Karpas-422 (cell line): ENCODE results near the gene ZBTB9. TPM values are rescaled to one million over a fixed set of nuclear protein-coding genes. Genes with fewer than 3 reads are reported as not detected.

ENCODE experiments used
- DNase-seq: peaks from one replicate; pipeline ENCODE4 v3.0.0-alpha.2; 2015
- H2AFZ ChIP-seq: fragments of 200-600 bp; sonication (generic); 2 replicates; pipeline ENCODE4 v1.6.1; 2014; ENCODE audit warnings: antibody characterized with exemption, low read length, mixed read lengths
- H3K27ac ChIP-seq: fragments of 200-600 bp; sonication (generic); 2 replicates; pipeline ENCODE4 v1.5.1; 2014; ENCODE audit warnings: mild to moderate bottlenecking, low read length, moderate library complexity
- H3K27me3 ChIP-seq: fragments of 200-600 bp; sonication (generic); 2 replicates; pipeline ENCODE4 v1.6.1; 2014; ENCODE audit warnings: low read length, mixed read lengths
- H3K36me3 ChIP-seq: fragments of 200-600 bp; sonication (generic); 2 replicates; pipeline ENCODE4 v1.6.1; 2014; ENCODE audit warnings: low read length, mixed read lengths; ENCODE audit not compliant: insufficient read depth
- H3K4me1 ChIP-seq: fragments of 200-600 bp; sonication (generic); 2 replicates; pipeline ENCODE4 v1.6.1; 2014; ENCODE audit warnings: mild to moderate bottlenecking, low read length, mixed read lengths
- H3K4me2 ChIP-seq: fragments of 200-600 bp; sonication (generic); 2 replicates; pipeline ENCODE4 v1.6.1; 2014; ENCODE audit warnings: low read length, low read depth, mild to moderate bottlenecking; ENCODE audit not compliant: poor library complexity, severe bottlenecking
- H3K4me3 ChIP-seq: fragments of 200-600 bp; sonication (generic); 2 replicates; pipeline ENCODE4 v1.5.1; 2014; ENCODE audit warnings: mild to moderate bottlenecking, antibody characterized with exemption, low read length, mixed read lengths
- H3K79me2 ChIP-seq: fragments of 200-600 bp; sonication (generic); 2 replicates; pipeline ENCODE4 v1.6.1; 2014; ENCODE audit warnings: mild to moderate bottlenecking, low read length, mixed read lengths
- H3K9ac ChIP-seq: fragments of 200-600 bp; sonication (generic); 2 replicates; pipeline ENCODE4 v1.6.0; 2014; ENCODE audit warnings: low read length
- H3K9me2 ChIP-seq: fragments of 200-600 bp; sonication (generic), shearing (Covaris generic); replicated peaks from 2 replicates; pipeline ENCODE4 v1.6.0; 2014; ENCODE audit warnings: mild to moderate bottlenecking, low read length, moderate library complexity; ENCODE audit not compliant: insufficient read depth
- H3K9me3 ChIP-seq: fragments of 300-700, 200-600 bp; sonication (generic); 2 replicates; pipeline ENCODE4 v1.6.1; 2014; ENCODE audit warnings: low read length, mixed read lengths
- H4K20me1 ChIP-seq: fragments of 200-600 bp; sonication (generic); 2 replicates; pipeline ENCODE4 v1.6.1; 2014; ENCODE audit warnings: mild to moderate bottlenecking, antibody characterized with exemption, low read length, low read depth; ENCODE audit not compliant: insufficient read depth
- total RNA-seq: library from RNA; depleted of rRNA; stranded (reverse); fragments of >200 nt; shearing (Covaris generic); gene quantifications from 2 replicates; pipeline ENCODE4 v1.2.3, GENCODE V29; 2014; ENCODE audit warnings: low replicate concordance

The ZBTB9 gene
- total RNA-seq, 1 experiment from 2014 or later: 5.1 TPM

- peak within 1 kb of the TSS; percentile 74 for H3K27ac ChIP-seq
- no peaks in the 10 kb centered on the region for H4K20me1 ChIP-seq
- no peaks in the 10 kb centered on the region for H3K9me2 ChIP-seq
- H3K4me1 ChIP-seq: peaks cover 44% of the 10 kb centered on the region
- H3K4me2 ChIP-seq: peak within 1 kb of the TSS; percentile 84
- H3K9ac ChIP-seq: peak within 1 kb of the TSS; percentile 82
- H3K9me3 ChIP-seq: no peaks in the 10 kb centered on the region
- peaks cover 16% of the 10 kb centered on the region; the same call in 1 of the 2 replicates for H3K36me3 ChIP-seq
- H3K79me2 ChIP-seq: peaks cover 19% of the 10 kb centered on the region
- peak within 1 kb of the TSS; percentile 82; the same call in 1 of the 2 replicates for H2AFZ ChIP-seq
- H3K4me3 ChIP-seq: peak within 1 kb of the TSS; percentile 83
- peak; percentile 56 for DNase-seq
- H3K27me3 ChIP-seq: no peaks in the 10 kb centered on the region
These were observed 43.4 kb upstream of the ZBTB9 start, which contains the start of gene PHF1 for GRCh38 chr6:33410711-33411631. TSS of gene PHF1 (plus strand) at chr6:33411014. CDS start at chr6:33412264, 1,250 bp downstream.

GRCh38 chr6:33411632-33412005 is 42.8 kb upstream of the ZBTB9 start:
- Histone ChIP-seq H3K27me3 (no peaks in the 10 kb centered on the region), H3K79me2 (peaks cover 26% of the 10 kb centered on the region), H3K9me3 (no peaks in the 10 kb centered on the region), H2AFZ (no peak overlapping the region), H3K4me1 (peaks cover 50% of the 10 kb centered on the region), H3K27ac (peak overlapping the region; percentile 34), H3K9me2 (no peaks in the 10 kb centered on the region), H3K4me2 (peak overlapping the region; percentile 84), H4K20me1 (no peaks in the 10 kb centered on the region), H3K9ac (peak overlapping the region; percentile 82), H3K36me3 (peaks cover 10% of the 10 kb centered on the region; the same call in 1 of the 2 replicates), H3K4me3 (peak overlapping the region; percentile 83)
- DNase-seq: peak; percentile 42

- Histone ChIP-seq H3K27ac (no peak overlapping the region), H3K4me1 (peaks cover 58% of the 10 kb centered on the region), H4K20me1 (no peaks in the 10 kb centered on the region), H3K4me2 (peak overlapping the region; percentile 84), H3K79me2 (peaks cover 33% of the 10 kb centered on the region), H3K9ac (0 out of 2 replicates have a peak overlapping the region, but pooled peaks have one; percentile 35), H3K36me3 (peaks cover 7% of the 10 kb centered on the region; the same call in 1 of the 2 replicates), H3K9me2 (no peaks in the 10 kb centered on the region), H3K27me3 (no peaks in the 10 kb centered on the region), H3K4me3 (no peak overlapping the region), H2AFZ (no peak overlapping the region), H3K9me3 (no peaks in the 10 kb centered on the region)
- DNase-seq: peak; percentile 45
These were observed 42.0 kb upstream of the ZBTB9 start for GRCh38 chr6:33412140-33413009.

- Histone ChIP-seq H3K79me2 (peaks cover 37% of the 10 kb centered on the region), H2AFZ (no peak overlapping the region), H3K36me3 (peaks cover 5% of the 10 kb centered on the region; the same call in 1 of the 2 replicates), H3K9me2 (no peaks in the 10 kb centered on the region), H3K4me3 (no peak overlapping the region), H3K4me2 (no peak overlapping the region), H3K27me3 (no peaks in the 10 kb centered on the region), H3K9me3 (no peaks in the 10 kb centered on the region), H3K27ac (no peak overlapping the region), H4K20me1 (no peaks in the 10 kb centered on the region), H3K9ac (no peak overlapping the region), H3K4me1 (peaks cover 63% of the 10 kb centered on the region)
- no peak for DNase-seq
These were observed 40.9 kb upstream of the ZBTB9 start for GRCh38 chr6:33413241-33414120.

GRCh38 chr6:33414592-33415271 is 39.6 kb upstream of the ZBTB9 start:
- H3K4me3 ChIP-seq: no peak overlapping the region
- peak overlapping the region; percentile 29; the same call in 1 of the 2 replicates for H3K27ac ChIP-seq
- no peaks in the 10 kb centered on the region for H4K20me1 ChIP-seq
- no peaks in the 10 kb centered on the region for H3K9me2 ChIP-seq
- peaks cover 37% of the 10 kb centered on the region for H3K79me2 ChIP-seq
- H3K9ac ChIP-seq: no peak overlapping the region
- H3K36me3 ChIP-seq: peaks cover 5% of the 10 kb centered on the region; the same call in 1 of the 2 replicates
- no peak overlapping the region for H2AFZ ChIP-seq
- H3K27me3 ChIP-seq: no peaks in the 10 kb centered on the region
- H3K4me1 ChIP-seq: peaks cover 66% of the 10 kb centered on the region
- peak overlapping the region; percentile 85 for H3K4me2 ChIP-seq
- DNase-seq: peak; percentile 81
- H3K9me3 ChIP-seq: no peaks in the 10 kb centered on the region

GRCh38 chr6:33415831-33416230 is 38.5 kb upstream of the ZBTB9 start:
- H3K9ac ChIP-seq: peak overlapping the region; percentile 77
- H3K79me2 ChIP-seq: peaks cover 37% of the 10 kb centered on the region
- no peak overlapping the region for H2AFZ ChIP-seq
- H3K27me3 ChIP-seq: no peaks in the 10 kb centered on the region
- peak overlapping the region; percentile 49 for H3K27ac ChIP-seq
- H3K4me1 ChIP-seq: peaks cover 63% of the 10 kb centered on the region
- peak overlapping the region; percentile 69 for H3K4me3 ChIP-seq
- peaks cover 5% of the 10 kb centered on the region; the same call in 1 of the 2 replicates for H3K36me3 ChIP-seq
- no peak for DNase-seq
- no peaks in the 10 kb centered on the region for H3K9me2 ChIP-seq
- H4K20me1 ChIP-seq: no peaks in the 10 kb centered on the region
- H3K9me3 ChIP-seq: no peaks in the 10 kb centered on the region
- H3K4me2 ChIP-seq: peak overlapping the region; percentile 85
